Chondrocyte (in vitro differentiated cells): Measurements from ENCODE around the gene FRMPD1. TPM values are rescaled to one million over a fixed set of nuclear protein-coding genes. Genes with fewer than 3 reads are reported as not detected.

Source experiments
- DNase-seq: peaks from one replicate; pipeline ENCODE4 v3.0.0; 2021; ENCODE audit warnings: mixed read lengths, low spot score
- H3K27ac Mint-ChIP-seq: one replicate; pipeline ENCODE4 v1.8.0; 2021; ENCODE audit warnings: mild to moderate bottlenecking, moderate library complexity, mixed read lengths; ENCODE audit not compliant: unreplicated experiment
- H3K27me3 Mint-ChIP-seq: 2 replicates; pipeline ENCODE4 v1.8.0; 2021; ENCODE audit warnings: low read depth, mixed read lengths
- H3K36me3 Mint-ChIP-seq: 2 replicates; pipeline ENCODE4 v1.8.0; 2021; ENCODE audit warnings: low read depth, mixed read lengths
- H3K4me1 Mint-ChIP-seq: 2 replicates; pipeline ENCODE4 v1.8.0; 2021; ENCODE audit warnings: low read depth, mild to moderate bottlenecking, mixed read lengths
- H3K4me3 Mint-ChIP-seq: one replicate; pipeline ENCODE4 v1.8.0; 2021; ENCODE audit warnings: mild to moderate bottlenecking, moderate library complexity, mixed read lengths; ENCODE audit not compliant: unreplicated experiment
- H3K9me3 Mint-ChIP-seq: 2 replicates; pipeline ENCODE4 v1.8.0; 2021; ENCODE audit warnings: low read depth, mixed read lengths
- CTCF ChIP-seq: fragments of 200-600 bp; sonication (generic); IDR thresholded peaks from 2 replicates; pipeline ENCODE4 v1.5.0; 2021; ENCODE audit warnings: antibody characterized with exemption, mild to moderate bottlenecking, moderate library complexity
- total RNA-seq: library from RNA; stranded (reverse); gene quantifications from 3 replicates; pipeline ENCODE4 v1.2.1, GENCODE V29; 2021

FRMPD1 gene
- total RNA-seq, 1 donor from 2014 or later, result not detected

GRCh38 chr9:37632479-37632878, 18.3 kb upstream of the FRMPD1 start:
- H3K4me3 Mint-ChIP-seq, result no peak overlapping the region
- H3K36me3 Mint-ChIP-seq, result peaks cover 1% of the 10 kb centered on the region
- H3K27me3 Mint-ChIP-seq, result peaks cover 29% of the 10 kb centered on the region
- H3K4me1 Mint-ChIP-seq, result no peaks in the 10 kb centered on the region
- no peak for TF ChIP-seq CTCF
- H3K9me3 Mint-ChIP-seq, result no peaks in the 10 kb centered on the region
- DNase-seq, result no peak
- H3K27ac Mint-ChIP-seq, result no peak overlapping the region

- Mint-ChIP-seq H3K4me1 (no peaks in the 10 kb centered on the region), H3K27me3 (peaks cover 26% of the 10 kb centered on the region), H3K9me3 (no peaks in the 10 kb centered on the region), H3K36me3 (no peaks in the 10 kb centered on the region), H3K4me3 (no peak overlapping the region), H3K27ac (no peak overlapping the region)
- no peak for TF ChIP-seq CTCF
- no peak for DNase-seq
Measured at GRCh38 chr9:37635808-37636207, 14.9 kb upstream of the FRMPD1 start.

- no peaks in the 10 kb centered on the region for H3K36me3 Mint-ChIP-seq
- H3K27me3 Mint-ChIP-seq, result peaks cover 35% of the 10 kb centered on the region
- no peaks in the 10 kb centered on the region for H3K4me1 Mint-ChIP-seq
- H3K9me3 Mint-ChIP-seq, result no peaks in the 10 kb centered on the region
- H3K4me3 Mint-ChIP-seq, result no peak overlapping the region
- DNase-seq, result no peak
- no peak for TF ChIP-seq CTCF
- no peak overlapping the region for H3K27ac Mint-ChIP-seq
Measured at GRCh38 chr9:37636511-37637448, 14.0 kb upstream of the FRMPD1 start.

GRCh38 chr9:37639109-37639762, 11.5 kb upstream of the FRMPD1 start:
- no peaks in the 10 kb centered on the region for H3K9me3 Mint-ChIP-seq
- no peak for DNase-seq

More at GRCh38 chr9:37639109-37639762, 11.5 kb upstream of the FRMPD1 start:
- H3K4me3 Mint-ChIP-seq, result no peak overlapping the region
- H3K27me3 Mint-ChIP-seq, result peaks cover 44% of the 10 kb centered on the region
- TF ChIP-seq CTCF, result no peak
- H3K27ac Mint-ChIP-seq, result no peak overlapping the region
- H3K36me3 Mint-ChIP-seq, result no peaks in the 10 kb centered on the region
- H3K4me1 Mint-ChIP-seq, result no peaks in the 10 kb centered on the region
